Testis (tissue), 2 donors: ENCODE data around the gene FES.

Source experiments
- CTCF ChIP-seq, 3 experiments: fragments of 450-650 bp in 2 of 3; fragments of 200-600 bp in 1 of 3; sonication (generic) in 1 of 3; IDR thresholded peaks; one replicate each; pipeline ENCODE4 v1.5.1; 2016 to 2019; ENCODE audit warnings: antibody characterized with exemption in 3 of 3, mild to moderate bottlenecking in 2 of 3, moderate library complexity in 1 of 3
- POLR2A ChIP-seq: fragments of 450-650 bp; IDR thresholded peaks from one replicate; pipeline ENCODE4 v1.6.1; 2017; ENCODE audit warnings: antibody characterized with exemption, mild to moderate bottlenecking, moderate library complexity

GRCh38 chr15:90895571-90896117 lies 11.3 kb downstream of the FES start:
- TF ChIP-seq CTCF (IDR thresholded peaks at IDR 0.05) (no peak), POLR2A (no peak)
